ENCODE data around the gene PDZRN4. TPM values are rescaled to one million over a fixed set of nuclear protein-coding genes. Genes with fewer than 3 reads are reported as not detected.

PDZRN4 gene
- total and polyA plus RNA-seq, 2 of the 4 experiments (the other 2 are of a cell fraction) = not detected

GRCh38 chr12:41288142-41288811 is 100.2 kb downstream of the PDZRN4 start:
- Histone ChIP-seq H2AK9ac (replicated peaks; ENCODE audit: low read depth, low read length, poor library complexity) (no peak overlapping the region), H4K20me1 (ENCODE audit: insufficient read depth, low read length) (no peaks in the 10 kb centered on the region), H3K9me3 (ENCODE audit: control insufficient read depth, insufficient read depth, low read length) (no peaks in the 10 kb centered on the region), H2BK15ac (ENCODE audit: low read depth, low read length) (no peak overlapping the region), H4K91ac (ENCODE audit: insufficient read depth, low read depth, low read length) (no peak overlapping the region), H2AFZ (replicated peaks; ENCODE audit: low read length, poor library complexity) (no peak overlapping the region), H4K5ac (ENCODE audit: low read depth, low read length) (no peak overlapping the region), H3K4me2 (ENCODE audit: low read depth, low read length) (no peak overlapping the region), H3K4me3 (ENCODE audit: insufficient read depth, low read depth, low read length) (no peak overlapping the region), H2AK5ac (ENCODE audit: low read depth, low read length) (no peak overlapping the region), H2BK20ac (ENCODE audit: low read depth, low read length) (no peak overlapping the region), H4K8ac (ENCODE audit: low read depth in 2 of 2, low read length in 2 of 2) (no peak overlapping the region), H3K18ac (ENCODE audit: low read depth, low read length) (no peak overlapping the region), H3K27me3 (ENCODE audit: control insufficient read depth, insufficient read depth, low read length) (no peaks in the 10 kb centered on the region), H3K36me3 (ENCODE audit: control insufficient read depth, insufficient read depth, low read length) (no peaks in the 10 kb centered on the region), H3K23ac (ENCODE audit: low read depth, low read length) (no peak overlapping the region), H3K4ac (ENCODE audit: low read depth, low read length) (no peak overlapping the region), H3K4me1 (ENCODE audit: control insufficient read depth, insufficient read depth, low read length) (no peaks in the 10 kb centered on the region), H2BK120ac (ENCODE audit: low read depth, low read length) (no peak overlapping the region), H3K56ac (ENCODE audit: extremely low read depth, insufficient read depth, low read length) (no peak overlapping the region), H3K14ac (replicated peaks; ENCODE audit: low read depth, low read length) (no peak overlapping the region), H3K9ac (ENCODE audit: low read depth, low read length) (no peak overlapping the region), H3K27ac (ENCODE audit: insufficient read depth, low read length) (no peak overlapping the region), H3K79me1 (ENCODE audit: low read depth in 1 of 2, low read length in 2 of 2) (no peaks in the 10 kb centered on the region), H2BK5ac (ENCODE audit: low read depth, low read length, poor library complexity, severe bottlenecking) (no peak overlapping the region), H3K9me1 (ENCODE audit: insufficient read depth, low read length) (no peaks in the 10 kb centered on the region)
- in situ Hi-C loops (cut with MboI; ENCODE audit: low sequenced_read_pairs) = loop anchor here (10.0 kb wide), 1 partner anchor 737 kb away; no protein-coding TSS in a partner anchor
- WGBS, 2 experiments (ENCODE audit: extremely low coverage in 2 of 2, insufficient read length in 1 of 2) = 0% methylated on average over 1 of the region's 10 CpGs; no CpG with 5 or more reads in 1 of the 2 experiments
- ChIA-PET POLR2A (ENCODE audit: unreplicated experiment) (no interaction called here), CTCF (interaction anchor here (1.3 kb wide), 1 partner anchor 21 kb away, joined by 3 read pairs; no protein-coding TSS in a partner anchor)
- DNase-seq (no peak), ATAC-seq (ENCODE audit: low read depth) (no peak)
- intact Hi-C loops (cut with micrococcal nuclease) = no loop called here
- TF ChIP-seq POLR2A (IDR thresholded peaks at IDR 0.05; ENCODE audit: low read depth, low read length) (no peak), RFX5 (IDR thresholded peaks at IDR 0.05; ENCODE audit: low read depth, low read length) (no peak), CEBPB (IDR thresholded peaks at IDR 0.05; ENCODE audit: low read depth, low read length) (no peak), RAD21 (IDR thresholded peaks at IDR 0.05; ENCODE audit: low read length) (no peak)
- TF ChIP-seq, protein P1, sequence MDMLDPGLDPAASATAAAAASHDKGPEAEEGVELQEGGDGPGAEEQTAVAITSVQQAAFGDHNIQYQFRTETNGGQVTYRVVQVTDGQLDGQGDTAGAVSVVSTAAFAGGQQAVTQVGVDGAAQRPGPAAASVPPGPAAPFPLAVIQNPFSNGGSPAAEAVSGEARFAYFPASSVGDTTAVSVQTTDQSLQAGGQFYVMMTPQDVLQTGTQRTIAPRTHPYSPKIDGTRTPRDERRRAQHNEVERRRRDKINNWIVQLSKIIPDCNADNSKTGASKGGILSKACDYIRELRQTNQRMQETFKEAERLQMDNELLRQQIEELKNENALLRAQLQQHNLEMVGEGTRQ (IDR thresholded peaks at IDR 0.05; ENCODE audit: low read depth, low read length) = no peak
- BruUV-seq (replicated peaks) = no TSS peak
- dilution Hi-C loops (cut with HindIII; ENCODE audit: low sequenced_read_pairs, unreplicated experiment) = no loop called here

Data from IMR-90 (cell line).